KOPT-K1 (cell line): ENCODE measurements around the gene IFITM5.

Experiments
- H3K27ac ChIP-seq: fragments of 200-600 bp; sonication (generic); 2 replicates; pipeline ENCODE4 v1.5.1; 2016; ENCODE audit warnings: antibody characterized with exemption, mild to moderate bottlenecking, low read depth, low read length; ENCODE audit not compliant: poor library complexity, severe bottlenecking
- H3K36me3 ChIP-seq: fragments of 200-600 bp; sonication (generic); 2 replicates; pipeline ENCODE4 v1.5.1; 2017; ENCODE audit warnings: antibody characterized with exemption, mild to moderate bottlenecking, low read length, moderate library complexity; ENCODE audit not compliant: insufficient read depth
- H3K9me3 ChIP-seq: fragments of 200-600 bp; sonication (generic); 2 replicates; pipeline ENCODE4 v1.5.1; 2017; ENCODE audit warnings: antibody characterized with exemption, low read length, mild to moderate bottlenecking; ENCODE audit not compliant: insufficient read depth, poor library complexity, severe bottlenecking

IFITM5 gene

GRCh38 chr11:257766-258493 is 41.4 kb downstream of the IFITM5 start:
- H3K9me3 ChIP-seq: no peaks in the 10 kb centered on the region
- peaks cover 11% of the 10 kb centered on the region for H3K36me3 ChIP-seq
- H3K27ac ChIP-seq: no peak overlapping the region

- Histone ChIP-seq H3K9me3 (no peaks in the 10 kb centered on the region), H3K36me3 (peaks cover 19% of the 10 kb centered on the region), H3K27ac (no peak overlapping the region)
These were observed 42.2 kb downstream of the IFITM5 start for GRCh38 chr11:256952-257737.

GRCh38 chr11:255816-256215 is 43.5 kb downstream of the IFITM5 start:
- Histone ChIP-seq H3K27ac (no peak overlapping the region), H3K36me3 (peaks cover 33% of the 10 kb centered on the region), H3K9me3 (no peaks in the 10 kb centered on the region)

GRCh38 chr11:255176-255575 is 44.1 kb downstream of the IFITM5 start:
- Histone ChIP-seq H3K27ac (no peak overlapping the region), H3K9me3 (no peaks in the 10 kb centered on the region), H3K36me3 (peaks cover 39% of the 10 kb centered on the region)

GRCh38 chr11:253886-254270 is 45.4 kb downstream of the IFITM5 start:
- H3K36me3 ChIP-seq: peaks cover 51% of the 10 kb centered on the region
- no peak overlapping the region for H3K27ac ChIP-seq
- no peaks in the 10 kb centered on the region for H3K9me3 ChIP-seq

- no peaks in the 10 kb centered on the region for H3K9me3 ChIP-seq
- H3K27ac ChIP-seq: no peak overlapping the region
- H3K36me3 ChIP-seq: peaks cover 57% of the 10 kb centered on the region
These were observed 46.0 kb downstream of the IFITM5 start for GRCh38 chr11:253160-253885.

- H3K36me3 ChIP-seq: peaks cover 64% of the 10 kb centered on the region
These were observed 46.7 kb downstream of the IFITM5 start for GRCh38 chr11:252666-253065.

GRCh38 chr11:251550-251949 is 47.8 kb downstream of the IFITM5 start:
- H3K27ac ChIP-seq: no peak overlapping the region
- H3K36me3 ChIP-seq: peaks cover 75% of the 10 kb centered on the region

More at GRCh38 chr11:252666-253065, 46.7 kb downstream of the IFITM5 start:
- no peaks in the 10 kb centered on the region for H3K9me3 ChIP-seq
- H3K27ac ChIP-seq: no peak overlapping the region

GRCh38 chr11:250740-251299 is 48.5 kb downstream of the IFITM5 start:
- Histone ChIP-seq H3K36me3 (peaks cover 82% of the 10 kb centered on the region), H3K27ac (peak overlapping the region; percentile 23), H3K9me3 (no peaks in the 10 kb centered on the region)

More at GRCh38 chr11:251550-251949, 47.8 kb downstream of the IFITM5 start:
- H3K9me3 ChIP-seq: no peaks in the 10 kb centered on the region

GRCh38 chr11:250274-250673 is 49.1 kb downstream of the IFITM5 start:
- H3K9me3 ChIP-seq: no peaks in the 10 kb centered on the region
- H3K36me3 ChIP-seq: peaks cover 88% of the 10 kb centered on the region
- no peak overlapping the region for H3K27ac ChIP-seq

- Histone ChIP-seq H3K9me3 (no peaks in the 10 kb centered on the region), H3K36me3 (peaks cover 100% of the 10 kb centered on the region), H3K27ac (no peak overlapping the region)
These were observed 50.3 kb downstream of the IFITM5 start for GRCh38 chr11:249062-249461.
